Brain pericyte (primary cell): ENCODE data around the gene SCYGR6.

Source experiments
- DNase-seq: peaks from one replicate; pipeline ENCODE4 v3.0.0-alpha.2; 2012; ENCODE audit warnings: low read depth, low spot score

SCYGR6 gene

GRCh38 chr2:227713291-227713690 lies 11.3 kb downstream of the SCYGR6 start:
- no peak for DNase-seq

GRCh38 chr2:227710986-227711385 lies 13.6 kb downstream of the SCYGR6 start:
- no peak for DNase-seq

GRCh38 chr2:227707390-227707789 lies 17.2 kb downstream of the SCYGR6 start:
- no peak for DNase-seq

- no peak for DNase-seq
Observed at GRCh38 chr2:227706859-227707258, 17.7 kb downstream of the SCYGR6 start.

GRCh38 chr2:227703961-227704360 lies 20.6 kb downstream of the SCYGR6 start:
- DNase-seq = no peak

GRCh38 chr2:227703280-227703732 lies 21.3 kb downstream of the SCYGR6 start:
- DNase-seq = no peak

GRCh38 chr2:227701556-227701955 lies 23.0 kb downstream of the SCYGR6 start:
- DNase-seq = no peak

GRCh38 chr2:227696990-227697679 lies 27.4 kb downstream of the SCYGR6 start:
- no peak for DNase-seq

- no peak for DNase-seq
Observed at GRCh38 chr2:227687189-227687588, 37.4 kb downstream of the SCYGR6 start.

GRCh38 chr2:227684258-227684657 lies 40.3 kb downstream of the SCYGR6 start:
- DNase-seq = no peak

GRCh38 chr2:227677928-227678327 lies 46.6 kb downstream of the SCYGR6 start:
- no peak for DNase-seq

GRCh38 chr2:227674485-227674884 lies 50.1 kb downstream of the SCYGR6 start:
- DNase-seq = no peak
